Breast epithelium (tissue), 4 donors: Measurements from ENCODE around the gene GNAT2. TPM values are rescaled to one million over a fixed set of nuclear protein-coding genes. Genes with fewer than 3 reads are reported as not detected.

ENCODE experiments used
- DNase-seq, 2 donors: peaks; one replicate each; pipeline ENCODE4 v3.0.0-alpha.2; 2019; ENCODE audit warnings: low spot score in 2 of 2
- H3K27ac ChIP-seq, 2 donors: fragments of 200-600 bp; sonication (generic) in 1 of 2; one replicate each; pipeline ENCODE4 v1.5.1; 2016 to 2019; ENCODE audit warnings: mild to moderate bottlenecking in 1 of 2
- H3K27me3 ChIP-seq, 2 donors: fragments of 200-600 bp; sonication (generic) in 1 of 2; one replicate each; pipeline versions ENCODE4 v1.5.1 to v1.6.0; 2017 to 2019; ENCODE audit warnings: control low read depth in 1 of 2, mild to moderate bottlenecking in 1 of 2
- H3K36me3 ChIP-seq: fragments of 200-600 bp; one replicate; pipeline ENCODE4 v1.5.1; 2019
- H3K4me1 ChIP-seq, 2 donors: fragments of 200-600 bp; sonication (generic); one replicate each; pipeline ENCODE4 v1.5.1; 2016 to 2019; ENCODE audit warnings: control low read depth in 1 of 2
- H3K4me3 ChIP-seq, 3 donors: fragments of 200-600 bp; sonication (generic); 1 replicate in 2 of 3; 2 replicates in 1 of 3; pipeline ENCODE4 v1.5.1; 2016 to 2019; ENCODE audit warnings: mild to moderate bottlenecking in 3 of 3, moderate library complexity in 2 of 3
- H3K9me3 ChIP-seq, 2 donors: fragments of 200-600 bp; sonication (generic) in 1 of 2; one replicate each; pipeline ENCODE4 v1.5.1; 2016 to 2019; ENCODE audit warnings: control low read depth in 1 of 2
- POLR2A ChIP-seq: fragments of 450-650 bp; IDR thresholded peaks from one replicate; pipeline ENCODE4 v1.6.1; 2016; ENCODE audit warnings: antibody characterized with exemption, mild to moderate bottlenecking, moderate library complexity
- POLR2AphosphoS5 ChIP-seq, 3 donors: sonication (generic); formaldehyde crosslinking; IDR thresholded peaks; one replicate each; pipeline ENCODE4 v1.6.1; 2017; ENCODE audit warnings: antibody characterized with exemption in 3 of 3
- intact Hi-C: fragments of 100-400 bp; cut with DNase I; formaldehyde crosslinking; loops from one replicate; pipeline ENCODE4 v1.15.1; 2023; ENCODE audit warnings: low total_unique reads
- total RNA-seq, 3 donors: library from RNA; depleted of rRNA; stranded (reverse); fragments of >200 nt; gene quantifications; one replicate each; pipeline ENCODE4 v1.1.0, GENCODE V29; 2016
- TF ChIP-seq, protein P1 (sequence below), 3 donors: fragments of 450-650 bp; IDR thresholded peaks; one replicate each; pipeline ENCODE4 v1.5.1; 2016 to 2017; ENCODE audit warnings: antibody characterized with exemption in 3 of 3, mild to moderate bottlenecking in 3 of 3, moderate library complexity in 3 of 3

Gene GNAT2
- total RNA-seq, 3 donors from 2014 or later: not detected

DNA sequence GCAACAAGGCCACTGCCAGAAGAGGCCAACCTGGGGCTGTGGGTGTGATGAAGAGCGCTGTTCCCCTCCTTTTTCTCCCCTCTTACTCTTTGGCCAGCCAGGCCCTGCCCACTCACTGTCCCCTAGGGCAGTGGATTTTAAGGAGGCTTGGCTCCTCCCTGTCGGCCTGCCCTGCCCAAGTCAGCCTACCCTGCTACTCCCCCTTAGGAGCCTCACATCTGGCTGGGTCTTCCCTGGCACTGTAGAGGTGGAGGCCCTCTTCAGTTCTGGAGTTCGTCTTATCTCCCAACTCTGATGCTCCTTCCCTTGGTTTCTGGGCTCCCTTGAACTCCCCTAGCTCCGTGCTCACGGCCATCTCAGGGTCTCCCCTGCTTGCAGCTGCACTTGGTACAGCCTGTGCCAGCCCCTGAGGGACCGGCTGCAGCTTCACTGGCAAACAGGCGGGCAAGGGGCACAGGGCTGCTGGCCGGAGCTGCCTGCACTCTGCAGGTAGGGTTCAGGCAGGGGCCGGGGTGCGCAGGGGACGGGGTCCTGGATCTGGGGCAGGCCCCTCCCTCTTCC, 4.3 kb upstream of the GNAT2 start:
- peak overlapping the region in 2 of 3 donors; percentile 13 to 18 for H3K4me3 ChIP-seq
- no peak for DNase-seq
- no peaks in the 10 kb centered on the region for H3K27me3 ChIP-seq
- H3K27ac ChIP-seq: peak overlapping the region in 1 of 2 donors; percentile 26
- peaks cover 0 to 15% of the 10 kb centered on the region in 2 donors for H3K4me1 ChIP-seq
- intact Hi-C loops: no loop called here
- TF ChIP-seq, protein P1, sequence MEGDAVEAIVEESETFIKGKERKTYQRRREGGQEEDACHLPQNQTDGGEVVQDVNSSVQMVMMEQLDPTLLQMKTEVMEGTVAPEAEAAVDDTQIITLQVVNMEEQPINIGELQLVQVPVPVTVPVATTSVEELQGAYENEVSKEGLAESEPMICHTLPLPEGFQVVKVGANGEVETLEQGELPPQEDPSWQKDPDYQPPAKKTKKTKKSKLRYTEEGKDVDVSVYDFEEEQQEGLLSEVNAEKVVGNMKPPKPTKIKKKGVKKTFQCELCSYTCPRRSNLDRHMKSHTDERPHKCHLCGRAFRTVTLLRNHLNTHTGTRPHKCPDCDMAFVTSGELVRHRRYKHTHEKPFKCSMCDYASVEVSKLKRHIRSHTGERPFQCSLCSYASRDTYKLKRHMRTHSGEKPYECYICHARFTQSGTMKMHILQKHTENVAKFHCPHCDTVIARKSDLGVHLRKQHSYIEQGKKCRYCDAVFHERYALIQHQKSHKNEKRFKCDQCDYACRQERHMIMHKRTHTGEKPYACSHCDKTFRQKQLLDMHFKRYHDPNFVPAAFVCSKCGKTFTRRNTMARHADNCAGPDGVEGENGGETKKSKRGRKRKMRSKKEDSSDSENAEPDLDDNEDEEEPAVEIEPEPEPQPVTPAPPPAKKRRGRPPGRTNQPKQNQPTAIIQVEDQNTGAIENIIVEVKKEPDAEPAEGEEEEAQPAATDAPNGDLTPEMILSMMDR (IDR thresholded peaks at IDR 0.05): no peak
- no peak for TF ChIP-seq POLR2A
- TF ChIP-seq POLR2AphosphoS5 (IDR thresholded peaks at IDR 0.05): no peak
- H3K36me3 ChIP-seq: no peaks in the 10 kb centered on the region
- no peaks in the 10 kb centered on the region for H3K9me3 ChIP-seq

DNA sequence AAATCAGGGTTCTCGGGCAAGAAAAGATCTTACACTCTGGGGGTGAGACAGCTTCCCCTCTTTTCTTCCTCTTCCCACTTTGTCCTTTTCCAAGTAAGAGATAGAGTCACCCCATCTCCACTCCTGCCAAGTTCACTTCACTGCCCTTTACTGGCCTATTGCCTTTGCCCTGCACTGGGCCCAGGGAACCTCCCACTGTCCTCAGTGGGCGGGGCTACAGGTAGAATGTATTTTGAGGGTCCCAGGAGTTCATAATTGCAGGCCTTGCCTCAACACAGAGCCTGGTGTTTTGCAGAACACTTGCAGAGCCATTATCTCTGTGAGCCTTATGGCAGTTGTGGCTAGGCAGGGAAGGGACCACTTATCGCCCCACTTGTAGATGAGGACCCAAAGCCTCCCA, 3.5 kb upstream of the GNAT2 start:
- Histone ChIP-seq H3K9me3 (no peaks in the 10 kb centered on the region), H3K27me3 (no peaks in the 10 kb centered on the region), H3K4me1 (peaks cover 0 to 15% of the 10 kb centered on the region in 2 donors), H3K27ac (peak overlapping the region in 1 of 2 donors; percentile 26), H3K36me3 (no peaks in the 10 kb centered on the region), H3K4me3 (no peak overlapping the region)
- TF ChIP-seq POLR2A: no peak
- TF ChIP-seq, protein P1 (IDR thresholded peaks at IDR 0.05): no peak
- TF ChIP-seq POLR2AphosphoS5 (IDR thresholded peaks at IDR 0.05): no peak
- intact Hi-C loops: no loop called here
- no peak for DNase-seq

- Histone ChIP-seq H3K4me1 (peaks cover 0 to 15% of the 10 kb centered on the region in 2 donors), H3K4me3 (peak overlapping the region in 1 of 3 donors; percentile 79), H3K27ac (peak overlapping the region in 1 of 2 donors; percentile 26), H3K27me3 (no peaks in the 10 kb centered on the region), H3K36me3 (no peaks in the 10 kb centered on the region), H3K9me3 (no peaks in the 10 kb centered on the region)
- TF ChIP-seq POLR2A (no peak), POLR2AphosphoS5 (IDR thresholded peaks at IDR 0.05) (no peak)
- TF ChIP-seq, protein P1 (IDR thresholded peaks at IDR 0.05): no peak
- DNase-seq: no peak
- intact Hi-C loops: no loop called here
Measured at GRCh38 chr1:109622137-109622892, 2.9 kb upstream of the GNAT2 start.

DNA sequence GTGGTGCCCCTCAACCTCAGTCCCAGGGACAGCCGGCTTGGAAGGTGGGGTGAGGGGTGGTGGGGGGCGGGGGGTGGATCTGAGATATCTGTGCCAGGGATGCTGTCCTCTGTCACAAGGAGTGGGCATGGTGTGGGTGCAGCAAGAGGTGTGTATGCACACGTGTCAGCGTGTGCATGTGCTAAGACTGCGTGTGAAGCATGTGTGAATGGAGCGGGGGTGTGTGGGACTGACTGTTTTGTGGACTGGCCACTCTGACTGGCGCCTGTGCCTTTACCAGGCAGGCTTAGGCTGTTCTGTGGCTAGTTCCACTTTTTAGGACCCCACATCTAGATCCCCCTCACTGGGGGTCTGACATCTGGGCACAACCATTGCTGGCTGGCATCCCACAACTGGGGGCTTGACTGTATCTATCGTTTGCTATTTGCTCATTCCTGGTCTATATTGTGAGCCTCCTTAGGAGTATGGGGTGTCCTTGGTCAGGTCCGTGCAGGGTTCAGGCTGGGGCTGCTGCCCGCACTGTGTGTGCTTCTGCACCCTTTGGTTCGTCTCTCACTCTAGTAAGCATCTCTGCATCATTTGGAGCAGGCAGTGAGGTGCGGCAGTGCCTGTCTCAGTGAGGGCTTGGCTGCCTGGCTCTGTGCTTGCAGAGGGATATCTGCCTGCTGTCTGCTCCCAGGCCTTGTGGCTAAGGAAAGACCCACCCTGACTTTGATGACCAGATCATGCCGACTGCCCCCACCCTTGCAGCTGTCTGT, 2.1 kb upstream of the GNAT2 start:
- no peaks in the 10 kb centered on the region for H3K9me3 ChIP-seq
- peak overlapping the region; percentile 85 to 89 for H3K27ac ChIP-seq
- peak overlapping the region; percentile 70 to 79 (median 76) for H3K4me3 ChIP-seq
- H3K27me3 ChIP-seq: no peaks in the 10 kb centered on the region
- no peaks in the 10 kb centered on the region for H3K36me3 ChIP-seq
- TF ChIP-seq POLR2A: no peak
- no peak for TF ChIP-seq POLR2AphosphoS5 (IDR thresholded peaks at IDR 0.05)
- TF ChIP-seq, protein P1 (IDR thresholded peaks at IDR 0.05): no peak
- intact Hi-C loops: no loop called here
- no peak for DNase-seq
- H3K4me1 ChIP-seq: peaks cover 0 to 15% of the 10 kb centered on the region in 2 donors
